Uterus (tissue), 2 donors: ENCODE results near the gene DAP.

ENCODE experiments used
- CTCF ChIP-seq, 4 experiments: fragments of 200-600 bp in 2 of 4; fragments of 450-650 bp in 2 of 4; sonication (generic) in 2 of 4; IDR thresholded peaks; one replicate each; pipeline ENCODE4 v1.5.1; 2016 to 2019; ENCODE audit warnings: antibody characterized with exemption in 4 of 4, mild to moderate bottlenecking in 2 of 4, moderate library complexity in 1 of 4
- POLR2A ChIP-seq, 2 donors: fragments of 450-650 bp; IDR thresholded peaks; one replicate each; pipeline ENCODE4 v1.6.1; 2016; ENCODE audit warnings: antibody characterized with exemption in 2 of 2, mild to moderate bottlenecking in 1 of 2, moderate library complexity in 1 of 2

GRCh38 chr5:10686890-10687289 lies 74.1 kb downstream of the DAP start:
- no peak for TF ChIP-seq CTCF (IDR thresholded peaks at IDR 0.05)
- TF ChIP-seq POLR2A (IDR thresholded peaks at IDR 0.05) = no peak
